HepG2 (cell line): ENCODE measurements around the gene SFR1.

Experiments used
- DNMT1 ChIP-seq: sonication (generic); formaldehyde crosslinking; IDR thresholded peaks from 2 replicates; pipeline ENCODE4 v1.5.1; 2020; ENCODE audit warnings: mild to moderate bottlenecking, missing genetic modification reagents
- KDM6A ChIP-seq: IDR thresholded peaks from 2 replicates; pipeline ENCODE4 v1.6.1; 2016; ENCODE audit warnings: low read depth
- KLF16 ChIP-seq, 2 experiments: sonication (generic) in 1 of 2; formaldehyde crosslinking in 1 of 2; IDR thresholded peaks; 2 replicates each; pipeline versions ENCODE4 v1.6.1 to v1.8.0; 2016 to 2023; ENCODE audit warnings: missing genetic modification reagents in 2 of 2, missing compliant biosample characterization in 1 of 2
- PCBP2 ChIP-seq: fragments of 200-400 bp; formaldehyde crosslinking; optimal IDR thresholded peaks from 2 replicates; pipeline ENCODE3; 2018; ENCODE audit warnings: low read length, low read depth; ENCODE audit not compliant: poor library complexity, severe bottlenecking
- TAF1 ChIP-seq: sonication (generic); formaldehyde crosslinking; IDR thresholded peaks from 2 replicates; pipeline ENCODE4 v1.4.0; 2020; ENCODE audit warnings: missing genetic modification reagents
- TBX3 ChIP-seq: fragments of 450-650 bp; IDR thresholded peaks from 2 replicates; pipeline ENCODE4 v1.6.1; 2017; ENCODE audit warnings: antibody characterized with exemption, mild to moderate bottlenecking, inconsistent platforms, borderline replicate concordance
- ZNF121 ChIP-seq: sonication (generic); formaldehyde crosslinking; IDR thresholded peaks from 2 replicates; pipeline ENCODE4 v1.5.0; 2020; ENCODE audit warnings: mild to moderate bottlenecking, missing genetic modification reagents
- TF ChIP-seq, protein P1 (sequence below): sonication (generic); formaldehyde crosslinking; conservative IDR thresholded peaks from 2 replicates; pipeline ENCODE4 v1.4.0; 2020; ENCODE audit warnings: missing genetic modification reagents
- TF ChIP-seq, protein P2 (sequence below): IDR thresholded peaks from 2 replicates; pipeline ENCODE4 v1.6.1; 2016; ENCODE audit warnings: low read depth
- TF ChIP-seq, protein P3 (sequence below): sonication (generic); formaldehyde crosslinking; IDR thresholded peaks from 2 replicates; pipeline ENCODE4 v1.5.0; 2020; ENCODE audit warnings: mild to moderate bottlenecking, missing genetic modification reagents, moderate library complexity

DNA sequence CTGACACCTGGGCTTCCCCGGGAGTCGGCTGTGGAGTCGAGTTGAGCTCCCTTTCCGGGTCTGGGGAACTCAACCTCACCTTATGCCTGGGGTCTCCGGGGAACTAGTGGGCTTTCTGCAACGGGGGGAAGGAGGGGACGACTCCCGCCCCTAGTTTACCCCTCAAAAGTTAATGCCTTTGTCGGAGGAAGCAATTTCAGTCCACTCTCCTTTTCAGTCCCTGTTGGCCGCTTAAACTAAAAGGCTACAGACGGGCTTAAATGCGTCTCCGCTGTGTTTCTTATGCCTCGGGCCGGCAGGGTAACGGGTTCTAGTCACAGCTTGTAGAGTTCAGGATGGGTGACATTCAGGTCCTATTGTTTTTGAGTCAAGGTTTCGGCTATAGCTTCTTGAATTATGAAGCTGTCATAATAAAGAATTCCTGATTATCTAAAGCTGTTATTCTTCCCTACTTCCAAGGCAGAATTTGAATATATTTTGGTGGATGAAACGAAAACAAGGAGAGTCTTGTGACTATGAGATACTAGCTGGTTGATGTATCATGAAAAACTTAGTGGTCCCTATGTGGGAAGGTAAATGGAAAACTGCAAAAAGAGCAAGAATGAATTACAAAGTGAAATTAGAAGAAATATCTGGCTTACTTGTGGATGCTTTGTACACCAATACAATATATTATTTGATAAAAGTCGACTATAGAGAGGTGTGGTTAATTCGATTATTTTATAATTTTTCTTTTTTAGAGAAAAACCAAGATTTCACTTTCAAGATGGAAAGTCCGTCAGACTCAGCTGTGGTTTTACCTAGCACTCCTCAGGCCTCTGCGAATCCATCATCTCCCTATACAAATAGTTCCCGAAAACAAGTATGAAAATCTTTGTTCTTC is 495 bp downstream of the SFR1 start:
- TF ChIP-seq TAF1 (CRISPR knock-in tag) (no peak), KDM6A (CRISPR knock-in tag) (no peak), DNMT1 (CRISPR knock-in tag) (no peak), TBX3 (no peak), ZNF121 (CRISPR knock-in tag) (no peak), KLF16 (CRISPR knock-in tag; IDR thresholded peaks at IDR 0.05) (peak in 1 of 2 experiments; percentile 17; a peak in 1 of 4 replicates), PCBP2 (no peak)
- TF ChIP-seq, protein P1, sequence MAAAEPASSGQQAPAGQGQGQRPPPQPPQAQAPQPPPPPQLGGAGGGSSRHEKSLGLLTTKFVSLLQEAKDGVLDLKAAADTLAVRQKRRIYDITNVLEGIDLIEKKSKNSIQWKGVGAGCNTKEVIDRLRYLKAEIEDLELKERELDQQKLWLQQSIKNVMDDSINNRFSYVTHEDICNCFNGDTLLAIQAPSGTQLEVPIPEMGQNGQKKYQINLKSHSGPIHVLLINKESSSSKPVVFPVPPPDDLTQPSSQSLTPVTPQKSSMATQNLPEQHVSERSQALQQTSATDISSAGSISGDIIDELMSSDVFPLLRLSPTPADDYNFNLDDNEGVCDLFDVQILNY (CRISPR knock-in tag): no peak
- TF ChIP-seq, protein P2, sequence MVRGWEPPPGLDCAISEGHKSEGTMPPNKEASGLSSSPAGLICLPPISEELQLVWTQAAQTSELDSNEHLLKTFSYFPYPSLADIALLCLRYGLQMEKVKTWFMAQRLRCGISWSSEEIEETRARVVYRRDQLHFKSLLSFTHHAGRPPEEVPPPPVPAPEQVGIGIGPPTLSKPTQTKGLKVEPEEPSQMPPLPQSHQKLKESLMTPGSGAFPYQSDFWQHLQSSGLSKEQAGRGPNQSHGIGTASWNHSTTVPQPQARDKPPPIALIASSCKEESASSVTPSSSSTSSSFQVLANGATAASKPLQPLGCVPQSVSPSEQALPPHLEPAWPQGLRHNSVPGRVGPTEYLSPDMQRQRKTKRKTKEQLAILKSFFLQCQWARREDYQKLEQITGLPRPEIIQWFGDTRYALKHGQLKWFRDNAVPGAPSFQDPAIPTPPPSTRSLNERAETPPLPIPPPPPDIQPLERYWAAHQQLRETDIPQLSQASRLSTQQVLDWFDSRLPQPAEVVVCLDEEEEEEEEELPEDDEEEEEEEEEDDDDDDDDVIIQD: no peak
- TF ChIP-seq, protein P3, sequence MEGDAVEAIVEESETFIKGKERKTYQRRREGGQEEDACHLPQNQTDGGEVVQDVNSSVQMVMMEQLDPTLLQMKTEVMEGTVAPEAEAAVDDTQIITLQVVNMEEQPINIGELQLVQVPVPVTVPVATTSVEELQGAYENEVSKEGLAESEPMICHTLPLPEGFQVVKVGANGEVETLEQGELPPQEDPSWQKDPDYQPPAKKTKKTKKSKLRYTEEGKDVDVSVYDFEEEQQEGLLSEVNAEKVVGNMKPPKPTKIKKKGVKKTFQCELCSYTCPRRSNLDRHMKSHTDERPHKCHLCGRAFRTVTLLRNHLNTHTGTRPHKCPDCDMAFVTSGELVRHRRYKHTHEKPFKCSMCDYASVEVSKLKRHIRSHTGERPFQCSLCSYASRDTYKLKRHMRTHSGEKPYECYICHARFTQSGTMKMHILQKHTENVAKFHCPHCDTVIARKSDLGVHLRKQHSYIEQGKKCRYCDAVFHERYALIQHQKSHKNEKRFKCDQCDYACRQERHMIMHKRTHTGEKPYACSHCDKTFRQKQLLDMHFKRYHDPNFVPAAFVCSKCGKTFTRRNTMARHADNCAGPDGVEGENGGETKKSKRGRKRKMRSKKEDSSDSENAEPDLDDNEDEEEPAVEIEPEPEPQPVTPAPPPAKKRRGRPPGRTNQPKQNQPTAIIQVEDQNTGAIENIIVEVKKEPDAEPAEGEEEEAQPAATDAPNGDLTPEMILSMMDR (CRISPR knock-in tag): no peak
